ENCODE results near the gene PPP4R3A.

DNA sequence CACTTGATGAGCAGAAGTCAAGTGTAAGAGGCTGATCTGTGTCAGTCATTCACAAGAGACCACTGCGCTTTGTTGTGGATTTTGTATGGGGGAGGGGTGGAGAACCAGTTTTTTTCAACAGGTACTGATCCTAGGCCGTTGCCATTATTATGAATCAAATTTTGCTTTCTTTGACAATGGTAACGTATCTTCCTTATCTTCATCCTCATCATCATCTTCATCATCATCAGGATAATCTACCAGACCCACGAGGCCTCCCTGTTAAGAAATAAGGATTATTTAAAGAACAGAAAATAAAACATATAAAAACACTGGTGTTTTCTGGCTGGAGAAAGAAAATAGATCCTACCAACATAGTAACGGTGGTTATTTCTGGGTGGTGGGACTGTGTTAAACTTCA, 51.5 kb downstream of the PPP4R3A start:
- TF ChIP-seq, protein P1, sequence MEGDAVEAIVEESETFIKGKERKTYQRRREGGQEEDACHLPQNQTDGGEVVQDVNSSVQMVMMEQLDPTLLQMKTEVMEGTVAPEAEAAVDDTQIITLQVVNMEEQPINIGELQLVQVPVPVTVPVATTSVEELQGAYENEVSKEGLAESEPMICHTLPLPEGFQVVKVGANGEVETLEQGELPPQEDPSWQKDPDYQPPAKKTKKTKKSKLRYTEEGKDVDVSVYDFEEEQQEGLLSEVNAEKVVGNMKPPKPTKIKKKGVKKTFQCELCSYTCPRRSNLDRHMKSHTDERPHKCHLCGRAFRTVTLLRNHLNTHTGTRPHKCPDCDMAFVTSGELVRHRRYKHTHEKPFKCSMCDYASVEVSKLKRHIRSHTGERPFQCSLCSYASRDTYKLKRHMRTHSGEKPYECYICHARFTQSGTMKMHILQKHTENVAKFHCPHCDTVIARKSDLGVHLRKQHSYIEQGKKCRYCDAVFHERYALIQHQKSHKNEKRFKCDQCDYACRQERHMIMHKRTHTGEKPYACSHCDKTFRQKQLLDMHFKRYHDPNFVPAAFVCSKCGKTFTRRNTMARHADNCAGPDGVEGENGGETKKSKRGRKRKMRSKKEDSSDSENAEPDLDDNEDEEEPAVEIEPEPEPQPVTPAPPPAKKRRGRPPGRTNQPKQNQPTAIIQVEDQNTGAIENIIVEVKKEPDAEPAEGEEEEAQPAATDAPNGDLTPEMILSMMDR (IDR thresholded peaks at IDR 0.05; ENCODE audit: poor library complexity) = no peak
- TF ChIP-seq EZH2phosphoT487 (IDR thresholded peaks at IDR 0.05; ENCODE audit: low read depth, severe bottlenecking, unreplicated experiment) (no peak), EZH2 (IDR thresholded peaks at IDR 0.05; ENCODE audit: borderline replicate concordance) (no peak)
